Germinal center (tissue), 1 donor: ENCODE results near the gene TMEM82.

Source experiments
- DNase-seq: peaks from one replicate; pipeline ENCODE4 v3.0.0; 2012; ENCODE audit warnings: mixed read lengths, low spot score

Gene TMEM82

DNA sequence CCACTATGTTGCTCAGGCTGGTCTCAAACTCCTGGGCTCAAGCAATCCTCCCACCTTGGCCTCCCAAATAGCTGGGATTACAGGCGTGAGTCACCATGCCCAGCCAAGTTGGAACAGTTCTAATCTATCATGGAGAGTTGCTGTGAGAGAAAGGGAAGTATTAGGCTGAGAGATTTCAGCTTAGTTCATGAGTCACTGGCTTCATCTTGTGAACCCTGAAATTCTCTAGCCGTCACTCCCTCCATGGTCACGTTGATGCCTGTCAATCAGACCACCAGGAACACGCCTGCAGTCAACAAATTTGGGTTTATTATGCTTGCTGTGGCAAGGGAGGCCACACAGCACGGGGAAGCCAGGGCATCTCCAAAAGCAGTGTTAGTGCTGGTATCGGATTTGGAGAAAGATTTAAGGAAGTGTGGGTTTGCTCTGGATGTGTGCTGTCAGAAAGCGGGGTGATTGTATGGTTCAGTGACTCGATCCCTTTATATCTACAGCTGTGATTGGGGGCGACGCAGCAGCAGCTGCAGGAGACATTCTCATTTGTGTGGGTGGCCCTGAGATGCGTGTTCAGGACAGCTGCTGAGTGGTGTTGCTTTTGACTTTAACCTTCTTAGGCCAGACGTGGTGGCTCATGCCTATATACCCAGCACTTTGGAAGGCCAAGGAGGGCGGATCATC, 46.5 kb downstream of the TMEM82 start:
- no peak for DNase-seq

DNA sequence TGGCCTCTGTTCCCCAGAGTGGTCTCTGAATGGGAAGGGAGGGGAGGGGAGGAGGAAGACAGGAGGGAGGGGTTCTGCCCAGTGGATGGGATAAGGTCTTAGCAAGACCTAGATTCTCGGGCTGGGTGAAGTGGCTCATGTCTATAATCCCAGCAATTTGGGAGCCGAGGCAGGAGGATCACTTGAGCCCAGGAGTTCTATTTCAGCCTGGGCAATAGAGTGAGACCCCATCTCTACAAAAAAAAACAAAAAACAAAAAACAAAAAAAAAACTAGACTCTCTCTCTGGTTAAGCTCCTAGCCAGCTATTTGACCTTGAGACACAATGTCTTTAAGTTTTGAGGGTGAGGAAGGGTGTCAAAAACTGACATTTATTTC, 53.8 kb downstream of the TMEM82 start:
- DNase-seq, result no peak
